NCI-H82 (cell line): ENCODE results near the gene AGBL4.
"Not testable (repeated sequence)": the region's sequence is repeated elsewhere in the genome, so short reads cannot be mapped to it uniquely, and the experiment has no call there.

ENCODE experiments used
- DNase-seq: peaks from one replicate; lab custom pipeline; 2025; lab: John Stamatoyannopoulos, UW

Gene AGBL4

GRCh38 chr1:50023292-50024159 lies at the start of gene AGBL4:
Gene AGBL4 (minus strand): TSS chr1:50023954.
- DNase-seq, result peak; percentile 88

- DNase-seq, result no peak
Measured at GRCh38 chr1:50066806-50067205, 43.1 kb upstream of the AGBL4 start.

- no peak for DNase-seq
Measured at GRCh38 chr1:50060279-50060678, 36.5 kb upstream of the AGBL4 start.

GRCh38 chr1:50048791-50049190 lies 25.0 kb upstream of the AGBL4 start:
- no peak for DNase-seq

GRCh38 chr1:50047916-50048694 lies 24.4 kb upstream of the AGBL4 start:
- DNase-seq, result no peak

GRCh38 chr1:50038237-50038809 lies 14.6 kb upstream of the AGBL4 start:
- DNase-seq, result no peak

DNA sequence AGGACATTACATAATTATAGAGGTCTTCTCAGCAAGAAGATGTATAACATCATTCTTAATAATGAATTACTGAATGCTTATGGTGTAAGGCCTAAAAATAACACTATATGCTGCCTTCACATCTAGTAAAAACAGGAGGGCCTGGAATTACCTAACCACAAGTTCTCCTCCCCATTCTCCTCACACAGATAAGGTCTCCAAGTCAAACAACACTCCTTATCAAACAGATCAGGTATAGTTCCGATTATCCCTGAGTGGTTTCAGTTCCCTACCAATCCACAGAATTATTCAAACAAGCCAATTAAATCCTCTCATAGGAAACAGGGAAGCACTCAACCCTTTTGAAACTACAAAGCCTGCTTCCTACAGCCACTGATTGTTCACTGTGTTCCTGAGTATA lies 4.0 kb upstream of the AGBL4 start:
- no peak for DNase-seq

GRCh38 chr1:49995734-49996133 lies 28.0 kb downstream of the AGBL4 start:
- DNase-seq, result peak; percentile 35

DNA sequence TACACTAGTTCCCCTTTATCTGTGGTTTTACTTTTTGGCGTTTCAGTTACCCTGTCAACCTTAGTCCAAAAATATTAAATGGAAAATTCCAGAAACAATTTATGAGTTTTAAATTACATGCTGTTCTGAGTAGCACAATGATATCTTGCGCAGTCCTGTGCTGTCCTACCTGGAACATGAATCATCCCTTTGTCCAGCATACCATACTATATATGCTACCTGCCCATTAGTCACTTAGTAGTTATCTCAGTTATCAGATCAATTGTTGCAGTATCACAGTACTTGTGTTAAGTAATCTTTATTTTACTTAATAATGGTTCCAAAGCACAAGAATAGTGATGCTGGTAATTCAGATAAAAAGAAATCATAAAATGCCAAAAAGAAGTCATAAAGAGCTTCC lies 52.7 kb downstream of the AGBL4 start:
- no peak for DNase-seq

- DNase-seq, result no peak
Measured at GRCh38 chr1:49951385-49951784, 72.4 kb downstream of the AGBL4 start.

GRCh38 chr1:49915301-49915700 lies 108.5 kb downstream of the AGBL4 start:
- not testable (repeated sequence) for DNase-seq

DNA sequence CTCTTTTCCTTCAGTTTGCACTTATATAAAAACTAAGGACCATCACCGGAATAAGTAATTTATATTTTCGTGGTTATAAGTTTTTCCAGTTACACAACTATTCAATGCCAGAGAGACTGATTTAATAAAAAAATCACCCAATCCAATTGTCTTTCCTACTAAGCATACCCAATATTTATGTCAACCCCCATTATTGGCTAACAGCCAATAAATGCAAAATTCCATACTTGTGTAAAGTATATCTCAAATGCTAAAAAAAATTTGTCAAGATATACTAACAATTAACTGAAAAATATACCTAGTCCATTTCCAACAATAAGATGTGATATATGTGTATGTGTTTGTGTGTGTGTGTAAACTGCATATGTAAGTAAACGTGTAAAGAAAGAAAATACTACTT lies 117.4 kb downstream of the AGBL4 start:
- no peak for DNase-seq

DNA sequence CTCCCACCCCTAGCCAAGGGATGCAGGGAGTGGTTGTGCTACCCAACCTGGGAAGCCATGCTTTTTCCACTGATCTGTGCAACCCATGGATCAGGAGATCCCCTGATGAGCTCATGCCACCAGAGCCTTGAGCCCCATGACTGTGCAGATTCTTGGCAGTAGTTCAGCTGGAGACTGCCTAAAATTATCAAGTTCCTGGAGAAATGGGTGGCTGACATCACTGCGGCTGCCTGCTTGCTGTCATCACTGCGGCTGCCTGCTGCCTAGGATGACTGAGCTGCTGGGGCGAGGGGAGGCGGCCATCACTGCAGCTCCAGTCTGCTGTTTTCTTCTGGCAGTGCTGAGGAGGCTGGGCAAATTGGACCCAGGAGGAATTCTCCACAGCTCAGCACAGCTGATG lies 159.2 kb downstream of the AGBL4 start:
- DNase-seq, result no peak

DNA sequence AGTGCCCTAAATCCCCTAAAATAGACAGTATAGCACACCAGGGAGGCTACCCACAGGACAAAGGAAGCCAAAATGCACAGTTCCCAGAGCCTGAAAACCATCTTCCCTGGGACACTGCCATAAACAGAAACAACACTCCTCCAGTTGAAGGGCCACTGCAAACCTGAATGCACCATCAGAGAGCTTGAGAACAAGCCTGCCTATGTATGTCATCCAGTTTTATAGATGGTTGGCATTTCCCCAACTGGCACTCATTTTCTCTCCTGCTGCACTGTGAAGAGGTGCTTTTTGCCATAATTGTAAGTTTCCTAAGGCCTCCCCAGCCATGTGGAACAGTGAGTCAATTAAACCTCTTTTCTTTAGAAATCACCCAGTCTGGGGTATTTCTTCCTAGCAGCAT lies 169.0 kb downstream of the AGBL4 start:
- no peak for DNase-seq

- no peak for DNase-seq
Measured at GRCh38 chr1:49842596-49842995, 181.2 kb downstream of the AGBL4 start.

GRCh38 chr1:49841767-49842166 lies 182.0 kb downstream of the AGBL4 start:
- DNase-seq, result no peak

DNA sequence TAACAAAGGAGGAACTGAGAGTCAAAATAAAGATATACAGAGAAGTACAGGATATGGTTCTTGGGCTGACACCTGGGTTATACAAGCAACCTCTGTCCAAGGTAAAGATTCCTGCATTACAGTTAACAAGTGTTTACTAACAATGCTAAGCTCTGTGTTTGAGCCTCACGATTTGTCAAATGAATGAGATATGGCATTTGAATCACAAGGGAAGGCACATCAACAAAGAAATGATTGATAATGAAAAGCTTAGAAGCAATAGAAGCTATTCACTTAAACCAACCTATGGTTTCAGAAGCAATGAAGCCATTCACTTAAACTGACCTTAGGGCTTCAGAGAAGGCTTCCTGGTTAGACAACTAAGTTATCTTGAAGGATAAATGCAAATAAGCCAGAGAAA lies 199.5 kb downstream of the AGBL4 start:
- DNase-seq, result no peak

DNA sequence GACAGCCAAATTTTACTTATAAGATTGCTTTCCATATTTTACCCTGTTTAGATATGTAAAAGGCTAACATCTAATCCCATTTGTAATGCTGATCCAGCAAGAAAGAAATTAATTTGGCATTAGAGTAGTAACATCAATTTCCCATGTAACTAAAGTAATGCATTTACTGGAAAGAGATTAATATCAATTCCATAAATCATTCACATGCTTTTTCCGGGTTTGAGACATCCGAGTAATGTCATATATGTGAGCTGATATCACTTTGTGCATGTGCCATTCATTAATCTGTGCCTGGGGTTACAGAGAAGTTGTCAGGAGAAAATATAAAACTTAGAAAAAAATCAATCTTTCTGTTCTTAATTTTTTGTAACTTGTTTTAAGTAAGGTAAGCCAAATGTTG lies 206.1 kb downstream of the AGBL4 start:
- no peak for DNase-seq

DNA sequence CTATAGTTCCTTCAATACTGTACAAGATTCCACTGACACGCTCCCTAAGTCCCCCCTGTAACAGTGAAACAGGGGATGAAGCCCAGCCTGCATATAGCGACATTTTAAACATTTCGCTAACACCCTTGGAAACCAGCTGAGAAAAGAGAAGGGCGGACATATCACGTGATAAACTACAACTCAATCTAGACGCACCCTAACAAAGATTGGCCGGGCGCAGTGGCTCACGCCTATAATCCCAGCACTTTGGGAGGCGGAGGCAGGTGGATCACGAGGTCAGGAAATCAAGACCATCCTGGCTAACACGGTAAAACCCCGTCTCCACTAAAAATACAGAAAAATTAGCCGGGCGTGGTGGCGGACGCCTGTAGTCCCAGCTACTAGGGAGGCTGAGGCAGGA lies 236.7 kb downstream of the AGBL4 start:
- not testable (repeated sequence) for DNase-seq

DNA sequence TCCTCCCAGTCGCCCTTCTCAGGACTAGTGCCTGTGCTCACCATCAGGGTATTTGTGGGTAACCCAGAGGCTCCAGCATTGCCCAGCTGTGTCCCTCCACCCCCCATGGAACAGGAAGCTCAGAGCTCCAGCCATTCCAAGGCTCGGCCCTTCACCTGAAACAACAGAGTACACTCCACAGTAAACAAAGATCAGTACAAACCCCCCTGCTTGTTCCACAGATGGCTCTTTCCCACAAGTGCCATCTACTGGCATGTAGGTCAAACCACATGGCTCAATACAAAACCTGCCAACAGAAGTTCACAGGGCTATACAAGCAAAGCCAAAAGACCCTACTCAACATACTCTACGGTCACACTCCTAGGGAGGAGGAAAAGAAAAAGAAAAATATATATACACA lies 258.7 kb downstream of the AGBL4 start:
- DNase-seq, result peak; percentile 71

- DNase-seq, result not testable (repeated sequence)
Measured at GRCh38 chr1:49738118-49738517, 285.6 kb downstream of the AGBL4 start.

- DNase-seq, result no peak
Measured at GRCh38 chr1:49728377-49728776, 295.4 kb downstream of the AGBL4 start.

DNA sequence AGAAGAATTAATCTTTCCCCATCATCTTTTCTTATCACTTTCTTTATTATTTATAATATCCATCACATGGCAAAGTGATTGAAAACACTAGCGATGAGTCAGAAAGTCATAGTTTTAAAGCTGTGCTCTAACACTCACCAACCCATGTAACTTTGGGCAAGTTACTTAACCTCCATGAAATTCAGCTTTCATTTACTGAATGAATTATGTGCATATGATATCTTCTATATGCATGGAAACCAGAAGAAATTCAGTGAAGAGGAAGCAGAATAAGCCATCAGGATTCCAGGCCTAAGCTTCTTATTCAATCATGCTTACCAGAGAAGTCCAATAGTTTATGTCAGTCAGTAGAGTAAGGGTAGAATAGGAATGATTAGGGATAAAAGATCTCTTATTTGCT lies 300.1 kb downstream of the AGBL4 start:
- DNase-seq, result no peak
